Sigmoid colon (tissue), 7 donors: ENCODE results near the gene COL6A2. TPM values are rescaled to one million over a fixed set of nuclear protein-coding genes. Genes with fewer than 3 reads are reported as not detected.
"Not testable (repeated sequence)": the region's sequence is repeated elsewhere in the genome, so short reads cannot be mapped to it uniquely, and the experiment has no call there.

Source experiments
- DNase-seq: peaks from one replicate; pipeline ENCODE4 v3.0.0-alpha.2; 2019
- H3K27ac ChIP-seq, 4 donors: fragments of 200-600 bp; sonication (generic); one replicate each; pipeline ENCODE4 v1.5.1; 2016 to 2019; ENCODE audit warnings: mild to moderate bottlenecking in 1 of 4
- H3K27me3 ChIP-seq, 3 donors: fragments of 200-600 bp; sonication (generic); one replicate each; pipeline ENCODE4 v1.5.1; 2019; ENCODE audit warnings: mild to moderate bottlenecking in 1 of 3
- H3K36me3 ChIP-seq, 4 donors: fragments of 200-600 bp; sonication (generic); one replicate each; pipeline ENCODE4 v1.5.1; 2016 to 2019
- H3K4me1 ChIP-seq, 4 donors: fragments of 200-600 bp; sonication (generic); one replicate each; pipeline ENCODE4 v1.5.1; 2017 to 2019
- H3K4me3 ChIP-seq, 4 donors: fragments of 200-600 bp; sonication (generic); one replicate each; pipeline ENCODE4 v1.5.1; 2017 to 2019; ENCODE audit warnings: mild to moderate bottlenecking in 2 of 4, moderate library complexity in 1 of 4
- H3K9me3 ChIP-seq, 4 donors: fragments of 200-600 bp in 3 of 4; sonication (generic) in 3 of 4; one replicate each; pipeline versions ENCODE4 v1.5.1 to v1.6.1; 2013 to 2019
- CTCF ChIP-seq, 4 experiments: fragments of 450-650 bp in 3 of 4; fragments of 200-600 bp in 1 of 4; IDR thresholded peaks; one replicate each; pipeline ENCODE4 v1.5.1; 2016 to 2019; ENCODE audit warnings: antibody characterized with exemption in 4 of 4, mild to moderate bottlenecking in 3 of 4, moderate library complexity in 2 of 4
- EP300 ChIP-seq, 4 donors: sonication (generic); formaldehyde crosslinking; IDR thresholded peaks; one replicate each; pipeline ENCODE4 v1.6.1; 2017; ENCODE audit warnings: antibody characterized with exemption in 4 of 4
- POLR2A ChIP-seq, 2 donors: fragments of 450-650 bp; IDR thresholded peaks; one replicate each; pipeline ENCODE4 v1.6.1; 2016; ENCODE audit warnings: antibody characterized with exemption in 2 of 2, mild to moderate bottlenecking in 2 of 2, moderate library complexity in 2 of 2
- POLR2AphosphoS5 ChIP-seq, 4 donors: sonication (generic); formaldehyde crosslinking; IDR thresholded peaks; one replicate each; pipeline ENCODE4 v1.6.1; 2017; ENCODE audit warnings: antibody characterized with exemption in 4 of 4
- WGBS, 2 donors: extraction: QIAGEN DNeasy Blood & Tissue Kit; methylation state at CpG; one replicate each; pipeline ENCODE4 v1.1.7; 2013; 5-methylcytosine and 5-hydroxymethylcytosine counted together
- intact Hi-C: fragments of 100-400 bp; cut with DNase I; formaldehyde crosslinking; loops from one replicate; pipeline ENCODE4 v1.15.1; 2023
- polyA plus RNA-seq, 3 donors: library from polyadenylated mRNA; stranded (reverse); fragments of 200-250 nt; gene quantifications; one replicate each; pipeline ENCODE4 v1.2.3, GENCODE V29; 2013
- total RNA-seq, 4 donors: library from RNA; depleted of rRNA; stranded (reverse); fragments of >200 nt; gene quantifications; one replicate each; pipeline ENCODE4 v1.1.0, GENCODE V29; 2016
- donor health status: healthy with polysubstance abuse.
- donor health status: Bipolar disorder and iron deficiency.
- donor health status: healthy.

COL6A2 gene
- total and polyA plus RNA-seq, 7 donors = 14.3 to 1,745 (median 570) TPM

DNA sequence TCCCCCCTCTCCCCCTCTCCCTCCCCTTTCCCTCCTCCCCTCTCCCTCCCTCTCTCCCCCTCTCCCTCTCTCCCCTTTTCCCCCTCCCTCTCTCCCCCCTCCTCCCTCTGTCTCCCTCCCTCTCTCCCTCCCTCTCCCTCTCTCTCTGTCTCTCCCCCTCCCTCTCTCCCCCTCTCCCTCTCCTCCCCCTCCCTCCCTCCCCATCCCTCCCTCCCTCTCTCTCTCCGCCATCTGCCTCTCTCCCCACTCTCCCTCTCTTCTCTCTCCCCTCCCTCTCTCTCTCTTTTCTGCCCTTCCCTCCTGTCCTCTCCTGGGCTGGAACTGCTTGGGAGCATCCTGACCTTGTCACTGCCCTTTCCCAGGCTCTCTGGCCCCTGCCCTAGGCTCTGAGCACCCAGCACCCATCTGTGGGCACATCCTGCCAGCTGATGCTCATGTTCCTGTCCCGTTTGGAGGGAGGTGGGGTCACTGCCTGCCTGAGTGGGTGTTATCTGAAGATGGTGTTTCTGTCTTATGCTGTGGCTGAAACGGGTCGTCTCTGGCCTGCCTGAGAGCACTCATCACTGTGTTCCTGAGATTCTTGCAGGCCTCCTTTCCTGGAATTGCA is 46.7 kb downstream of the COL6A2 start:
- 32 to 53% methylated on average over 4 of the region's 4 CpGs for WGBS, 2 donors
- intact Hi-C loops = loop anchor here (5.0 kb wide), 3 partner anchors 38 to 143 kb away; partner anchors contain the start of genes LSS, MCM3AP, SPATC1L and YBEY
- Histone ChIP-seq H3K4me3 (no peak overlapping the region), H3K4me1 (peaks cover 0 to 10% (median 6%) of the 10 kb centered on the region in 4 donors), H3K27me3 (no peaks in the 10 kb centered on the region), H3K36me3 (no peaks in the 10 kb centered on the region), H3K27ac (no peak overlapping the region), H3K9me3 (no peaks in the 10 kb centered on the region)
- peak; percentile 62 for DNase-seq
- no peak for TF ChIP-seq POLR2AphosphoS5 (IDR thresholded peaks at IDR 0.05)
- no peak for TF ChIP-seq POLR2A (IDR thresholded peaks at IDR 0.05)
- no peak for TF ChIP-seq CTCF (IDR thresholded peaks at IDR 0.05)

- H3K9me3 ChIP-seq = no peaks in the 10 kb centered on the region
- H3K4me1 ChIP-seq = peaks cover 0 to 10% (median 6%) of the 10 kb centered on the region in 4 donors
- H3K27ac ChIP-seq = no peak overlapping the region
- H3K27me3 ChIP-seq = no peaks in the 10 kb centered on the region
- intact Hi-C loops = no loop called here
- WGBS, 2 donors = 87 to 92% methylated on average over 51 of the region's 51 CpGs
- H3K4me3 ChIP-seq = no peak overlapping the region
- no peaks in the 10 kb centered on the region for H3K36me3 ChIP-seq
- peak; percentile 66 for DNase-seq
- TF ChIP-seq POLR2A (IDR thresholded peaks at IDR 0.05) (no peak), POLR2AphosphoS5 (IDR thresholded peaks at IDR 0.05) (no peak), CTCF (IDR thresholded peaks at IDR 0.05) (no peak), EP300 (IDR thresholded peaks at IDR 0.05) (no peak)
Measured at GRCh38 chr21:46145159-46145839, 47.4 kb downstream of the COL6A2 start.

DNA sequence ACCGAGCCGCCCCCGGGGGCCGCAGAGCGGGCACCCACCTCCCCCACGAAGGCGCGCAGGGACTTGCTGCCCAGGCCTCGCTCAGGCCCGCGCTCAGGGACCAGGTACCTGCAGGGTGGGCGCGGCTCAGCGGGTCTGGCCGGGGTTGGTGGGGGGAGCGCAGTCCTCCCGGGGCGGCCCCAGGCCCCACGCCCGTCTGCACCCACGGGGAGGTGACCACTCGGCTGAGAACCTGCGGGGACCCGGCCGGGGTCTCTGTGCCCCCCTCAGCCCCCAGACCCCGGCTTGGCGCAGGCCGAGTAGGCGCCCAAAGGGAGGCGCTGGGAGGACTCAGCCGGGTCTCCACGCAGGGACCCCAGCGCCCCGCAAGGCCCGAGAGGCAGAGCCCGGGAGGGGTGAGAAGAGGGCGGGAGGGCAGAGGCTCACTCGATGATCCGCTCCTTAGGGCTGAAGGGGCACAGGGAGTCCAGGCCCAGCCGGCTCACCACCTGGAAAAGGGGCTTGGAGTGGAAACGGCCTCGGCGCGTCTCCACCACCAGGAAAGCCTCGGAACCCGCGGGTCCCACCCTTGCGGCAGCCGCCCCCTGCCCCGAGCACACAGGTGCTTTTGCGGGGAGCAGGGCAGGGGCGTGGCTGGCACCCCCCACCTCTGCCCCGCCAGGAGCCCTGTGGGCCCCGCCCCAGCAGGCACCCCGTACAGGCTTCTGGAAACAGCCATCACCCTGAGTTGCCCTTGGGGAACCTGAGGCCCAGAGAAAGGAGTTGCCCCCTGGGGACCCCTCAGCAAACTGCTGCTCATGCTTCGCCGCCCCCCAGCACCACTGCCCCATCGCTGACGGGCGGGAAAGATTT is 48.2 kb downstream of the COL6A2 start:
- peak; percentile 61 for DNase-seq
- intact Hi-C loops = no loop called here
- no peak for TF ChIP-seq POLR2A (IDR thresholded peaks at IDR 0.05)
- TF ChIP-seq POLR2AphosphoS5 (IDR thresholded peaks at IDR 0.05) = no peak
- TF ChIP-seq CTCF (IDR thresholded peaks at IDR 0.05) = no peak
- no peak for TF ChIP-seq EP300 (IDR thresholded peaks at IDR 0.05)
- H3K9me3 ChIP-seq = no peaks in the 10 kb centered on the region
- 83 to 88% methylated on average over 60 of the region's 60 CpGs for WGBS, 2 donors
- H3K27me3 ChIP-seq = no peaks in the 10 kb centered on the region
- no peak overlapping the region for H3K4me3 ChIP-seq
- H3K27ac ChIP-seq = no peak overlapping the region
- H3K4me1 ChIP-seq = peaks cover 0 to 10% (median 6%) of the 10 kb centered on the region in 4 donors
- no peaks in the 10 kb centered on the region for H3K36me3 ChIP-seq

GRCh38 chr21:46146856-46147255 is 48.9 kb downstream of the COL6A2 start:
- no peaks in the 10 kb centered on the region for H3K27me3 ChIP-seq
- peak; percentile 48 for DNase-seq
- no peaks in the 10 kb centered on the region for H3K9me3 ChIP-seq
- H3K4me3 ChIP-seq = no peak overlapping the region
- TF ChIP-seq CTCF (IDR thresholded peaks at IDR 0.05) (no peak), POLR2A (IDR thresholded peaks at IDR 0.05) (no peak), EP300 (IDR thresholded peaks at IDR 0.05) (no peak), POLR2AphosphoS5 (IDR thresholded peaks at IDR 0.05) (no peak)
- WGBS, 2 donors = 60 to 81% methylated on average over 14 of the region's 14 CpGs
- intact Hi-C loops = no loop called here
- H3K36me3 ChIP-seq = no peaks in the 10 kb centered on the region
- peaks cover 0 to 10% (median 6%) of the 10 kb centered on the region in 4 donors for H3K4me1 ChIP-seq
- no peak overlapping the region for H3K27ac ChIP-seq

- H3K27me3 ChIP-seq, intact Hi-C loops, H3K36me3 ChIP-seq, H3K4me3 ChIP-seq, H3K9me3 ChIP-seq, H3K4me1 ChIP-seq, H3K27ac ChIP-seq: not testable (repeated sequence)
- WGBS, 2 donors = 45 to 71% methylated on average over 12 of the region's 12 CpGs
- DNase-seq = peak; percentile 59
Measured at GRCh38 chr21:46147429-46147828, 49.5 kb downstream of the COL6A2 start.
